NB4 (cell line): ENCODE results near the gene TST.

Source experiments
- CTCF ChIP-seq: IDR thresholded peaks from one replicate; pipeline ENCODE4 v1.5.1; 2012; ENCODE audit warnings: low read depth, low read length
- MAX ChIP-seq: IDR thresholded peaks from 2 replicates; pipeline ENCODE4 v1.6.1; 2011; ENCODE audit warnings: low read depth, low read length
- MYC ChIP-seq: IDR thresholded peaks from 2 replicates; pipeline ENCODE4 v1.6.1; 2011; ENCODE audit warnings: low read depth, low read length
- POLR2A ChIP-seq: IDR thresholded peaks from 2 replicates; pipeline ENCODE4 v1.6.1; 2011; ENCODE audit warnings: mild to moderate bottlenecking; ENCODE audit not compliant: insufficient read length; ENCODE audit errors: extremely low read depth

DNA sequence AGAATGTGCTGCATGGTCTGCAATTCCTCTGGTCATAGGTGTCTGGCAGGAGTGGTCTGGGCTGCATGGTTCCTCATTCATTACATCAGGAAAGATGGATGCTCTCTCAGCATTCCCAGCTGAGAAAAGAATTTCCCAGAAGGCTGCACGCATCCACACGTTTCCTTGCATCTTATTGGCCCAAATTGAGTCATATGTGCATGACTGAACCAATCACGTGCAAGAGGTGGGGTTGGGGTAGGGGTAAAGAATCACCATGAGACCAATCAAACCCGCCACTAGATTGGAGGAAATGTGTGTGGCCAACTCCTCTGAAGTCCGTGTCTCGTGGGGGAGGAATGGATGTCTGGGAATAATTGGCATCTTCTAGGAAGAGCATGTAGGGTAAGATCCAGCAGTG lies 28.8 kb downstream of the TST start:
- TF ChIP-seq CTCF, result no peak
- no peak for TF ChIP-seq MYC
- no peak for TF ChIP-seq MAX
- TF ChIP-seq POLR2A, result no peak
